SK-N-SH treated with all-trans-retinoic acid at 6 μM for 48 hours (cell line): ENCODE results near the gene AHI1.

Experiments used
- ESRRG ChIP-seq: fragments of 250-450 bp; sonication (Bioruptor Pico); IDR thresholded peaks from 2 replicates; pipeline ENCODE4 v1.6.1; 2021; ENCODE audit warnings: mild to moderate bottlenecking
- TCF4 ChIP-seq: fragments of 250-450 bp; sonication (Bioruptor Pico); IDR thresholded peaks from 2 replicates; pipeline ENCODE4 v1.8.0; 2021; ENCODE audit warnings: mild to moderate bottlenecking, moderate library complexity, borderline replicate concordance
- ZC3H10 ChIP-seq: fragments of 250-450 bp; sonication (Bioruptor Pico); IDR thresholded peaks from 2 replicates; pipeline ENCODE4 v1.5.1; 2021; ENCODE audit warnings: mild to moderate bottlenecking, moderate library complexity
- ZNF565 ChIP-seq: fragments of 450-650 bp; formaldehyde crosslinking; conservative IDR thresholded peaks from 2 replicates; pipeline ENCODE4 v1.5.0; 2020; ENCODE audit warnings: low read depth, mild to moderate bottlenecking, moderate library complexity
- ZNF8 ChIP-seq: fragments of 450-650 bp; formaldehyde crosslinking; IDR thresholded peaks from 2 replicates; pipeline ENCODE4 v1.5.0; 2020; ENCODE audit warnings: mild to moderate bottlenecking, moderate library complexity
- TF ChIP-seq, protein P1 (sequence below): fragments of 250-450 bp; sonication (Bioruptor Pico); IDR thresholded peaks from 2 replicates; pipeline ENCODE4 v1.5.1; 2021; ENCODE audit warnings: mild to moderate bottlenecking, moderate library complexity
- TF ChIP-seq, protein P2 (sequence below): fragments of 250-450 bp; sonication (Bioruptor Pico); IDR thresholded peaks from 2 replicates; pipeline ENCODE4 v1.5.1; 2020; ENCODE audit warnings: low read depth, mild to moderate bottlenecking, moderate library complexity
- TF ChIP-seq, protein P3 (sequence below): fragments of 250-450 bp; sonication (Bioruptor Pico); IDR thresholded peaks from 2 replicates; pipeline ENCODE4 v1.8.0; 2020; ENCODE audit warnings: mild to moderate bottlenecking, moderate library complexity, borderline replicate concordance

DNA sequence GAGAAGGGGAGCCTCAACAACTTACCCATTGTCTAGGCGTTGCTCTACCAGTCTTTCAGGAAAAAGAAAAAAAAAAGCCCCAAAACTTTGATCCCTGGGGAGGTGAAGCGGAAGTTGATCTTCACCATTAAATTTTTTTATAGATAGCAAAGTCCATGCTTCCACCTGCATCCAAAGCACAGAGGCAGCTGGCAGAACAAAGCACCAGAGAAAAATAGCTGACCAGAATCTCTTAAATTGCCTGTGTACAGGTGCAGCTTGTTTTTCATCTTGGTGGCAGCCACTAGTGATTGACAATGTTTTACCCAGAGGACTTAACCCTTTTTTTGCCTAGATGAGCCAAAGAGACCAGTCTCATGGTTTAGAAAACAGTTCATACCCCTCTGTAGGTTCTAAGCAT, 230.5 kb downstream of the AHI1 start:
- TF ChIP-seq, protein P1, sequence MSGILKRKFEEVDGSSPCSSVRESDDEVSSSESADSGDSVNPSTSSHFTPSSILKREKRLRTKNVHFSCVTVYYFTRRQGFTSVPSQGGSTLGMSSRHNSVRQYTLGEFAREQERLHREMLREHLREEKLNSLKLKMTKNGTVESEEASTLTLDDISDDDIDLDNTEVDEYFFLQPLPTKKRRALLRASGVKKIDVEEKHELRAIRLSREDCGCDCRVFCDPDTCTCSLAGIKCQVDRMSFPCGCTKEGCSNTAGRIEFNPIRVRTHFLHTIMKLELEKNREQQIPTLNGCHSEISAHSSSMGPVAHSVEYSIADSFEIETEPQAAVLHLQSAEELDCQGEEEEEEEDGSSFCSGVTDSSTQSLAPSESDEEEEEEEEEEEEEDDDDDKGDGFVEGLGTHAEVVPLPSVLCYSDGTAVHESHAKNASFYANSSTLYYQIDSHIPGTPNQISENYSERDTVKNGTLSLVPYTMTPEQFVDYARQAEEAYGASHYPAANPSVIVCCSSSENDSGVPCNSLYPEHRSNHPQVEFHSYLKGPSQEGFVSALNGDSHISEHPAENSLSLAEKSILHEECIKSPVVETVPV (CRISPR knock-in tag), result no peak
- TF ChIP-seq ZNF565 (CRISPR knock-in tag) (no peak), ZNF8 (CRISPR knock-in tag) (no peak), ESRRG (CRISPR knock-in tag) (no peak), ZC3H10 (CRISPR knock-in tag) (no peak), TCF4 (CRISPR knock-in tag) (no peak)
- TF ChIP-seq, protein P2, sequence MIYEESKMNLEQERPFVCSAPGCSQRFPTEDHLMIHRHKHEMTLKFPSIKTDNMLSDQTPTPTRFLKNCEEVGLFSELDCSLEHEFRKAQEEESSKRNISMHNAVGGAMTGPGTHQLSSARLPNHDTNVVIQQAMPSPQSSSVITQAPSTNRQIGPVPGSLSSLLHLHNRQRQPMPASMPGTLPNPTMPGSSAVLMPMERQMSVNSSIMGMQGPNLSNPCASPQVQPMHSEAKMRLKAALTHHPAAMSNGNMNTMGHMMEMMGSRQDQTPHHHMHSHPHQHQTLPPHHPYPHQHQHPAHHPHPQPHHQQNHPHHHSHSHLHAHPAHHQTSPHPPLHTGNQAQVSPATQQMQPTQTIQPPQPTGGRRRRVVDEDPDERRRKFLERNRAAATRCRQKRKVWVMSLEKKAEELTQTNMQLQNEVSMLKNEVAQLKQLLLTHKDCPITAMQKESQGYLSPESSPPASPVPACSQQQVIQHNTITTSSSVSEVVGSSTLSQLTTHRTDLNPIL (CRISPR knock-in tag), result no peak
- TF ChIP-seq, protein P3, sequence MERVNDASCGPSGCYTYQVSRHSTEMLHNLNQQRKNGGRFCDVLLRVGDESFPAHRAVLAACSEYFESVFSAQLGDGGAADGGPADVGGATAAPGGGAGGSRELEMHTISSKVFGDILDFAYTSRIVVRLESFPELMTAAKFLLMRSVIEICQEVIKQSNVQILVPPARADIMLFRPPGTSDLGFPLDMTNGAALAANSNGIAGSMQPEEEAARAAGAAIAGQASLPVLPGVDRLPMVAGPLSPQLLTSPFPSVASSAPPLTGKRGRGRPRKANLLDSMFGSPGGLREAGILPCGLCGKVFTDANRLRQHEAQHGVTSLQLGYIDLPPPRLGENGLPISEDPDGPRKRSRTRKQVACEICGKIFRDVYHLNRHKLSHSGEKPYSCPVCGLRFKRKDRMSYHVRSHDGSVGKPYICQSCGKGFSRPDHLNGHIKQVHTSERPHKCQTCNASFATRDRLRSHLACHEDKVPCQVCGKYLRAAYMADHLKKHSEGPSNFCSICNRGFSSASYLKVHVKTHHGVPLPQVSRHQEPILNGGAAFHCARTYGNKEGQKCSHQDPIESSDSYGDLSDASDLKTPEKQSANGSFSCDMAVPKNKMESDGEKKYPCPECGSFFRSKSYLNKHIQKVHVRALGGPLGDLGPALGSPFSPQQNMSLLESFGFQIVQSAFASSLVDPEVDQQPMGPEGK (CRISPR knock-in tag), result no peak
